HUES6 (cell line): Measurements from ENCODE around the gene LIN37.
A peak's percentile ranks its signal among the peaks of the same experiment; 100 is the strongest.

Source experiments
- H3K27ac ChIP-seq: 2 replicates; pipeline ENCODE4 v1.7.0; 2013; ENCODE audit warnings: low read depth, mild to moderate bottlenecking, low read length, inconsistent platforms
- H3K27me3 ChIP-seq: 2 replicates; pipeline ENCODE4 v1.6.1; 2013; ENCODE audit warnings: low read length; ENCODE audit not compliant: control insufficient read depth, insufficient read depth
- H3K36me3 ChIP-seq: 2 replicates; pipeline ENCODE4 v1.6.1; 2013; ENCODE audit warnings: low read length; ENCODE audit not compliant: control insufficient read depth, insufficient read depth
- H3K4me1 ChIP-seq: 2 replicates; pipeline ENCODE4 v1.6.1; 2013; ENCODE audit warnings: low read length; ENCODE audit not compliant: control insufficient read depth, insufficient read depth
- H3K4me3 ChIP-seq: 2 replicates; pipeline ENCODE4 v1.5.1; 2013; ENCODE audit warnings: low read depth, low read length
- H3K9ac ChIP-seq: one replicate; pipeline ENCODE4 v1.6.1; 2013; ENCODE audit warnings: mild to moderate bottlenecking, low read length
- H3K9me3 ChIP-seq: 2 replicates; pipeline ENCODE4 v1.6.1; 2013; ENCODE audit warnings: low read depth, low read length; ENCODE audit not compliant: control insufficient read depth, insufficient read depth

Gene LIN37, protein sequence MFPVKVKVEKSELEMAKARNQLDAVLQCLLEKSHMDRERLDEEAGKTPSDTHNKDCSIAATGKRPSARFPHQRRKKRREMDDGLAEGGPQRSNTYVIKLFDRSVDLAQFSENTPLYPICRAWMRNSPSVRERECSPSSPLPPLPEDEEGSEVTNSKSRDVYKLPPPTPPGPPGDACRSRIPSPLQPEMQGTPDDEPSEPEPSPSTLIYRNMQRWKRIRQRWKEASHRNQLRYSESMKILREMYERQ

DNA sequence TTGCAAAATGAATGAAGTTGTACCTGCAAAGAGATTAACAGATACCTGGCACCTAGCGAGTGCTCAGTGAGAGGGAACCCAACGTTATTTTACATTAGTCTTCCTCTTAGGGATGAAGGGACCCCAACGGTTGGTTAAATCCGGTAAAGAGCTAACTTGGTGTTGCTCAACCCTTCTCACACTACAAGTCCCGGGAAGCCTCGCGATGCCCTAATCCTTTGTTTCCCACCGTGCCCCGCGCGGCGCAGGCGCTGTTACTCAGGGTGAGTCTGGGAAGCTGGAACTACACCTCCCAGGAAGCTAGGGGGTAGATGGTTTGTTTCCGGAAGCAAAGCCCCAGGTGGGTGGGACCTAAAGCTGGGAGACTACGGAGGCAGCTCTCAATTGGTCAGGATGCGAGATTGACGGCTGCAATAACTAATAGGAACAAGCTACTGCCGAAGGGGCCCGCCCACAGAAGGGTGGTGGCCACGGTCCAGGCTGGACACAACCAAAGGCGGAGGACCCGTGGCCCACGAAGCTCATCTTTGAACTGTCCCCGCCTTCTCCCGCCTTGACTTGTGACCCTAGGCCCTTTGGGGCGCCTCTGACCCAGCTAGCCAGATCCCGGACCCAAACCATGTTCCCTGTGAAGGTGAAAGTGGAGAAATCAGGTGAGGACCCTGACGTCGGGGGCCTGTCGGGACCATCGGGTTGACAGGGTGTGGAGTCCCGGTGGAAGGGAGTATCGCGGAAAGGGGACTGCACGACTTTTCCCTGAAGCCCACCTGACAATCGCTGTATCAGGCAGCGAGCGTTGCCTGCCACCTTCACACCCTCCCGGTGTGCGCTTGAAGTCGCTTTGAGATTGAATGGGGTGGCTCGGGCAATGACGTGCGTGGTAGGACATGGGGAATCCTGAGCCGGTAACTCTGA is at the start of gene LIN37:
Gene LIN37 (plus strand): TSS at position 471 of the 915 bp plus-strand sequence. CDS start 149 bp downstream, at position 620.
- H3K9ac ChIP-seq, result peak within 1 kb of the TSS; percentile 66
- no peak within 1 kb of the TSS for H3K27ac ChIP-seq
- H3K27me3 ChIP-seq, result no peaks in the 10 kb centered on the region
- H3K36me3 ChIP-seq, result 0 out of 2 replicates have a peak, but pooled peaks cover 8% of the 10 kb centered on the region
- peaks cover 14% of the 10 kb centered on the region for H3K4me1 ChIP-seq
- H3K9me3 ChIP-seq, result no peaks in the 10 kb centered on the region
- H3K4me3 ChIP-seq, result peak within 1 kb of the TSS; percentile 88

DNA sequence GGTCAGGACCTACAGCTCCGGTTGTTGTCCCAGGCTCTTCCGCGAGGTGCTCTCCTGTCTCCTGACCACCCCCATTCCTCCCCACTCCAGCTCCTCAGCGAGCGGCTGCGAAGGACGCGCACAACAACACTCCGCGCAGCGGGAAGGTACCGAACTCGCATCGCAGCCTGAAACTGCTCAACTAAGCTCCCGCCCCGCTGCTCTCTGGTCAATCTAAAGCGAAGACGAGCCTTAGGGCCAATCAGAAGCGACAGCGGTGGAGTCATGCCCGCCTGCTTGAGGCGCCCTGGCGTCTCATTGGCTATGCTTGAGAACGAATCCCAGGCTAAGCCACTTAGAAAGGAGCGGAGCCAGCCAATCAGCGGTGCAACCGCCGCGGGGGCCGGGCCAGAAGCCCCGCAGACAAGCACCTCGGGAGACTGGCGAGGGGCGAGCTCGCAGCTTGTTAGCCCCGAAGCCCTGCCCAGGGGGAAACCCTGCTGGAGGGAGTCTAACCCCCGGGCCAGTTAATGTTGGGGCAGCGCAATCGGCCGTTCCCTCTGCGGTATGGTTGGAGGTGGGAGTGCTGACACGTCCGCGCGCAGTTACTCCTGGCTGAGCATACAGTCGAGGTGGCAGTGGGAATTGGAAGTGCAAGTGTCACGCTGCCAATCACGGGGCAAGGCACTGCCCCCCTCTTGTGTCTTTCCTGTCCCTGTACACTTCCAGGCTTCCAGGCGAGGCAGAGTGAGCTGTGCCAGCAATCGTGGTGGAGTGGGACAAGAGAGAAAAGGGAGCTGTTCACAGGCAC is 46.0 kb upstream of the LIN37 start:
- Histone ChIP-seq H3K9ac (peak overlapping the region; percentile 45), H3K4me3 (peak overlapping the region; percentile 81), H3K4me1 (peaks cover 4% of the 10 kb centered on the region; the same call in 1 of the 2 replicates), H3K36me3 (no peaks in the 10 kb centered on the region), H3K27me3 (peaks cover 24% of the 10 kb centered on the region), H3K27ac (no peak overlapping the region), H3K9me3 (no peaks in the 10 kb centered on the region)

DNA sequence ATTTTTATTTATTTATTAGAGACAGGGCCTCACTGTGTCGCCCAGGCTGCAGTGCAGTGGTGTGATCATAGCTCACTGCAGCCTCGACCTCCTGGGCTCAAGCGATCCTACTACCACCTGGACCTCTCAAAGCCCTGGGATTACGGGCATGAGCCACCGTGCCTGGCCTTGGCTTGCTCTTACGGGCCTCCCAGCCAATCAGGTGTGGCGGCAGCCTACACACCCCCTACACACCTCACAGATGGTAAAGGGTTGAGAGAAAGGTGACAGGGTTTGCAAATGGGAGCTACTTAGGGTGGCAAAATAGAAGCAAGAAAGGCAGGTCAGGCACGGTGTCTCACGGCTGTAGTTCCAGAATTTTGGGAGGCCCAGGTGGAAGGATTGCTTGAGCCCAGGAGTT is 45.0 kb upstream of the LIN37 start:
- no peak overlapping the region for H3K27ac ChIP-seq
- H3K9me3 ChIP-seq, result no peaks in the 10 kb centered on the region
- no peak overlapping the region for H3K9ac ChIP-seq
- H3K4me3 ChIP-seq, result no peak overlapping the region
- no peaks in the 10 kb centered on the region for H3K36me3 ChIP-seq
- H3K27me3 ChIP-seq, result peaks cover 24% of the 10 kb centered on the region
- H3K4me1 ChIP-seq, result peaks cover 4% of the 10 kb centered on the region; the same call in 1 of the 2 replicates

DNA sequence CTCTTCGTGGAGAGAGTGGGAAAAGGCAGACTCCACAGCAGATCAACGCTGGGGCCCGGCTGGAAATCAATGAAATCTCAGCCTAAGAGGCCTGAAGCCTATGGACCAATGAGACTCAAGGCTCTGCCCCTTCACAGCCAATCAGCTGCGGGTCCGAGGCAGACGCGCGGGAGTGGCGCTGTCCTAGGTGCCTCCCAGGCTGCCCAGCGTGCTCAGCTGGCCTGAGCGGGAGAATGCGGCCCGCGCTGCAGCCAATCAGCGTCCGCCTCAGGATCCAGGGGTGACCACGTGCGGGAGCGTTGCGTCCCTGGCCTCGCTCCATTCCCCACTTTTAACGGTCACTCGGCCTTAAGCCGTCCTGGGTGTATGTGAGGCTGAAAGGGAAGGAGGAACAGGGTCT is 44.2 kb upstream of the LIN37 start, which contains the start of gene ZBTB32:
Gene ZBTB32 (plus strand): TSS at position 341 of the 400 bp plus-strand sequence. CDS start 10,069 bp downstream, outside the sequence.
- H3K9me3 ChIP-seq, result no peaks in the 10 kb centered on the region
- H3K36me3 ChIP-seq, result no peaks in the 10 kb centered on the region
- peaks cover 24% of the 10 kb centered on the region for H3K27me3 ChIP-seq
- H3K9ac ChIP-seq, result no peak within 1 kb of the TSS
- peaks cover 4% of the 10 kb centered on the region; the same call in 1 of the 2 replicates for H3K4me1 ChIP-seq
- H3K27ac ChIP-seq, result no peak within 1 kb of the TSS
- H3K4me3 ChIP-seq, result no peak within 1 kb of the TSS

DNA sequence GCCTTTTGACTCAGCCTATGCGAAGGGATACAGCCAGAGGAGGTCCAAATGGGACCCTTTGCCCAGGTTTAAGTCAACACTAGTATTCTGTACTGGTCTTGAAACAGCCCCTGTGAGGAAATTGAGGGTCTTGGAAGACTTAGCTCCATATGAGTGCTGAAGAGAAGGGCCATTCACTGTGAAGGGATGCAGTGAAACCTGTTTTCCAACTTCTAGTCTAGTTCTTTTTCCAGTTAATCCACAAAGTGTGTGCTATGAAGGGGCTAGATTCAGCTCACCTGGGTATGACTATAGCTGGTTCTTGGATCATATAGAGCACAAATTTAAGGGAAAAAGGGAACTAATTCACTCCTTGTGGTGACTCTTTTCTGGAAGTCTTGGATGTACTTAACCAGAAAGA is 40.0 kb upstream of the LIN37 start:
- H3K4me1 ChIP-seq, result peaks cover 10% of the 10 kb centered on the region
- H3K27ac ChIP-seq, result no peak overlapping the region
- H3K9ac ChIP-seq, result no peak overlapping the region
- H3K27me3 ChIP-seq, result peaks cover 15% of the 10 kb centered on the region
- no peak overlapping the region for H3K4me3 ChIP-seq
- no peaks in the 10 kb centered on the region for H3K36me3 ChIP-seq
- H3K9me3 ChIP-seq, result no peaks in the 10 kb centered on the region

DNA sequence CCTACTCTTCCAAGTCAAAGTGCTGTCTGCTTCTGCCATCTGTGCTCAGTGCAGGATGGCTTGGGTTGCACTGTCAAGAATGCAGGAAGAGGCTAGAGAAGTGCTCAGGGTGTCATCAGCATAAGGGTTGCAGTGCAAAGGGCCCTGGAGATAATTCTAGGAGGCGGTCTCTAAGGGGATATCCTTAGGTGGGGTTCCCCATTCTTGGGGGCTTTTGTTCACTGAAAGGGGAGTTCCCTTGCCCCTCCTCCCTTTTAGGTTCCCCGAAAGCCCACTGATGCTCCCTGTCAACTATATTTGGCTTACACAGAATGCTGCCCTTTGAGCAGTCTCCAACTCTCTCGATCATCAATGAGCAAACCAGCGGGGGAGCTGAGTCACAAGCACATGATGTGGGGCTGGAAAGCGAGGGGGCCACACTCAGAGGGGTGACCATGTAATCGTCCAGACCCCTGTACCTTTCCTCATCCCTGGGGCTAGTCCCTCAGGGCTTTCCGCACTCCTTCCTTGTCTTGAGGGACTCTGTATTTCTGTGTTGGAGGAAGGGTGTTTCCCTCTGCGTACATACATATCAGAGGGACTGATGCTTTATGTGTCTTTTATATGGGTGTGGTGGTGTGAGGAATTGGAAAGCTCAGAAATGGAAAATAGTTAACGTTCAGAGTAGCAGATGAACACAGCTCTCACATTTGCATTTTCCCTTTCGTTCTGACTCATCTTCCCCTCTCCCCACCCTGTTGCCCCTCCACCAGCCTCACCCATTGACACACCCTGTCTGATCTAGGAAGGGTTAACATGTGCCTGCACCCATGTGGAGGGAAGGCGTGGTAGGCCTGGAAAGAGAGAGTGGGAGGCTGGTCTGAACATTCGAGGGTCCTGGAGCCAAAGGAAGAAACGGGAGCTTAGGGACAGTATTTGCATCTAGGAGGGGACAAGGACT is 37.3 kb upstream of the LIN37 start:
- Histone ChIP-seq H3K9me3 (no peaks in the 10 kb centered on the region), H3K36me3 (no peaks in the 10 kb centered on the region), H3K4me3 (no peak overlapping the region), H3K9ac (peak overlapping the region; percentile 32), H3K27ac (no peak overlapping the region), H3K4me1 (peaks cover 27% of the 10 kb centered on the region), H3K27me3 (peaks cover 6% of the 10 kb centered on the region; the same call in 1 of the 2 replicates)

DNA sequence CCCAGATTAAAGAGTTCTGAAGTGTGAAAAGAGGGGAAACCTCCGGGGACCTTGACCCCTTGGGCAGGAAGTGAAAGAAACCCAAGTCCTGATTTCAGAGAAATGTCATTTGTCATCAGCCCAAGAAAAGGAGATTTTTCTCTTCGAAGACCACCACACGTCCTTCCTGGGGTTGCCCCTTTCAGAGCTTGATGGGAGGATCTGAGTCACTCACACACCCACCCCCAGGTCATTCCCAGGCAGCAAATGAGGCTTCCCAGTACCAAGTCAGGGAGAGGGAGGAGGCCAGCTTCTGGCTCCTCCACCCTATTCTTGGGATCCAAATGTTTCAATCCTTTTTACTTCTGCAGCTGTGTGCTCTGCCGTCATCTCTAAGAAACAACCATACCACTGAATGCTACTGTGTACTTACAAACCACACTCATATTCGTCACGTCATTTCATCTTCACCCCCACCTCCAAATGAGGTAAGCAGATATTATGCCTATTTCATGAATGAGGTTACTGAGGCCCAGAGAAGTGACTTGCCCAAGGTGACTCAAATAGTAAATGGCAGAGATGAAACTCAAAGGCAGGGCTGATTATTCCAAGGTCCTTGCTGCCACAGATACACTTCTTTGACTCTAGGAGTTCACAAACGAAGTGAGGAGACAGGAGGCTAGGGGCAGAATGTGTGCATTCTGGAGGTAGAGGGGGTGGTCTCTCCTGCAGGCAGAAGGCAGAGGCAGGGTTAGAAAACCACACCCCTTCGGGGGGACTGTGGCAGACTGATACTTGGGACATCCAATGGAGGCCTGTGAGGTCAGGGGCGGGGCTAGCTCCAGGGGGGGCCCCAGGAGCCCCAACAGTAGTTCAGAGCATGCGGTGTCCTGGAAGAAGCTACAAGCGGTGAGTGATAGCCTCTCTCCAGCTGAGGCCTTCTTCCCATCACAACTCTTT is 35.5 kb upstream of the LIN37 start:
- no peak overlapping the region for H3K4me3 ChIP-seq
- no peaks in the 10 kb centered on the region for H3K36me3 ChIP-seq
- H3K27me3 ChIP-seq, result peaks cover 6% of the 10 kb centered on the region; the same call in 1 of the 2 replicates
- no peak overlapping the region for H3K27ac ChIP-seq
- H3K9me3 ChIP-seq, result no peaks in the 10 kb centered on the region
- H3K9ac ChIP-seq, result no peak overlapping the region
- peaks cover 29% of the 10 kb centered on the region for H3K4me1 ChIP-seq

DNA sequence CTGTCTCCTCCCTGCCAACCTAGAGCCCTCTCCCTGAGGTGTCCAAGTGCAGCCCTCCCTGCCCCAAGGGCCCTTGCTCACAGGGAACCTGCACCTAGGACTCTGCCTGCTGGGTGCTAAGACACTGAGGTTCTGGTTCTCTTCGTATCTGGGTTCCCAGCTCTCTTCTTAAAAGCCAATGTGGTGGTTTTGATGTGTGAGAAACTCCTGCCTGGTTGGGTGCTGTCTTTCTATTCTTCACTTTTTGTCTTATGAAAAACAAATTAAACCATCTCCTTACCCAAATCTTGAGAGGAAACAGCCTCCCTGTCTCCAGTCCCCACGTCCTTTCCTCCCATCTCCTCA is 34.9 kb upstream of the LIN37 start:
- Histone ChIP-seq H3K9me3 (no peaks in the 10 kb centered on the region), H3K4me1 (peaks cover 29% of the 10 kb centered on the region), H3K27ac (no peak overlapping the region), H3K4me3 (no peak overlapping the region), H3K27me3 (peaks cover 6% of the 10 kb centered on the region; the same call in 1 of the 2 replicates), H3K9ac (no peak overlapping the region), H3K36me3 (no peaks in the 10 kb centered on the region)

DNA sequence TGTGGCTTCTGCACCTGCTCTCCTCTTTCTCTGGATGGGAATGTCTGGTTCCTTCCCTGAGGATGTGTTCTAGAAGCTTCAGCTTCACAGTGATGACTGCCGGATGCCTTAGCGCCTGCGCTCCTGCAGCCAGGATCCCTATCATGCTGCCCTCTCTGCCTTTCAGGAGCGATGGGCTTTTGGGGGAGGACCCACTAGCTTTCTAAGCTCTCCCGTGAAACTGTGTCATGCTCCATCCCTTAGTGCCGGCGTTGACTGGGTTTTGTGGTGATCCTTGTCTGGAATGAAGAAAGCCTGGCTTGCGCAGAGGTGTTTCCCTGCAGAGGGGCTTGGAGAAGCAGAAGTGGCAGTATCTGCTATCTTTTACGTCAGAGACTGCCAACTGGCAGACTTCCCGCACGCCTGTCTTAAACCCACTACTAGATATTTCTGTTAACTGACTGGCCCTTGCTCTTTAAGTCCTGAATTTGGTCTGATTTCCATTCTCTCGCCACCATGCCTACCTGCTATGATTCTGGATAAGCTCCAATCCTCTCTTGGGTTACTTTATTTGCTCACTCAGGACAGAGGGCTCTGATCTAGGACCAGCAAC is 34.4 kb upstream of the LIN37 start:
- Histone ChIP-seq H3K27me3 (peaks cover 6% of the 10 kb centered on the region; the same call in 1 of the 2 replicates), H3K9ac (no peak overlapping the region), H3K27ac (no peak overlapping the region), H3K4me1 (peaks cover 31% of the 10 kb centered on the region), H3K4me3 (no peak overlapping the region), H3K36me3 (no peaks in the 10 kb centered on the region), H3K9me3 (no peaks in the 10 kb centered on the region)
